OCI-LY1 (cell line): ENCODE results near the gene TPD52L1.

Source experiments
- H2AFZ ChIP-seq: fragments of 200-600 bp; sonication (generic), shearing (Covaris generic); 2 replicates; pipeline ENCODE4 v1.6.0; 2014; ENCODE audit warnings: antibody characterized with exemption, mild to moderate bottlenecking, low read length
- H3F3A ChIP-seq: fragments of 200-600 bp; sonication (generic), shearing (Covaris generic); 2 replicates; pipeline ENCODE4 v1.6.0; 2014; ENCODE audit warnings: mild to moderate bottlenecking, antibody characterized with exemption, low read length, moderate library complexity; ENCODE audit not compliant: insufficient read depth
- H3K27ac ChIP-seq: fragments of 200-600 bp; sonication (generic); 2 replicates; pipeline ENCODE4 v1.5.1; 2014; ENCODE audit warnings: low read length, mixed run types, mild to moderate bottlenecking, low read depth; ENCODE audit not compliant: poor library complexity, severe bottlenecking
- H3K27me3 ChIP-seq: fragments of 200-600 bp; sonication (generic); 2 replicates; pipeline ENCODE4 v1.6.0; 2014; ENCODE audit warnings: antibody characterized with exemption, mild to moderate bottlenecking, low read length, moderate library complexity; ENCODE audit not compliant: insufficient read depth
- H3K36me3 ChIP-seq: fragments of 200-600 bp; sonication (generic); 2 replicates; pipeline ENCODE4 v1.6.1; 2014; ENCODE audit warnings: mild to moderate bottlenecking, antibody characterized with exemption, low read length, moderate library complexity, mixed read lengths; ENCODE audit not compliant: insufficient read depth
- H3K4me1 ChIP-seq: fragments of 200-600 bp; sonication (generic); 2 replicates; pipeline ENCODE4 v1.5.1; 2014; ENCODE audit warnings: mild to moderate bottlenecking, low read length, moderate library complexity; ENCODE audit not compliant: insufficient read depth, severe bottlenecking
- H3K4me2 ChIP-seq: fragments of 200-600 bp; sonication (generic), shearing (Covaris generic); 2 replicates; pipeline ENCODE4 v1.6.1; 2014; ENCODE audit warnings: low read length
- H3K4me3 ChIP-seq: fragments of 200-600 bp; sonication (generic); 2 replicates; pipeline ENCODE4 v1.5.1; 2014; ENCODE audit warnings: low read length, low read depth, mild to moderate bottlenecking, mixed read lengths; ENCODE audit not compliant: poor library complexity, severe bottlenecking
- H3K79me2 ChIP-seq: fragments of 200-600 bp; shearing (Covaris generic); 2 replicates; pipeline ENCODE4 v1.6.1; 2016; ENCODE audit warnings: mixed run types, low read length, mixed read lengths; ENCODE audit not compliant: insufficient read depth
- H3K9ac ChIP-seq: fragments of 200-600 bp; sonication (generic), shearing (Covaris generic); 2 replicates; pipeline ENCODE4 v1.6.1; 2014; ENCODE audit warnings: mild to moderate bottlenecking, low read length, mixed read lengths
- H3K9me2 ChIP-seq: fragments of 200-600 bp; sonication (generic), shearing (Covaris generic); 2 replicates; pipeline ENCODE4 v1.6.1; 2014; ENCODE audit warnings: low read depth, mild to moderate bottlenecking, low read length, mixed read lengths
- H3K9me3 ChIP-seq: fragments of 200-600 bp; shearing (Covaris generic); 2 replicates; pipeline ENCODE4 v1.6.1; 2014; ENCODE audit warnings: low read length, mixed read lengths
- H4K20me1 ChIP-seq: fragments of 200-600 bp; sonication (generic), shearing (Covaris generic); 2 replicates; pipeline ENCODE4 v1.6.0; 2016; ENCODE audit warnings: mild to moderate bottlenecking, low read length; ENCODE audit not compliant: insufficient read depth
- EZH2 ChIP-seq: fragments of 200-600 bp; sonication (generic), shearing (Covaris generic); IDR thresholded peaks from 2 replicates; pipeline ENCODE4 v1.8.0; 2017; ENCODE audit warnings: borderline replicate concordance, mixed run types, mild to moderate bottlenecking, antibody characterized with exemption, low read length, moderate library complexity, mixed read lengths
- TF ChIP-seq, protein P1 (sequence below): fragments of 200-600 bp; sonication (generic), shearing (Covaris generic); IDR thresholded peaks from 2 replicates; pipeline ENCODE4 v1.5.1; 2017; ENCODE audit warnings: mild to moderate bottlenecking, antibody characterized with exemption, low read length, moderate library complexity, mixed read lengths

TPD52L1 gene

DNA sequence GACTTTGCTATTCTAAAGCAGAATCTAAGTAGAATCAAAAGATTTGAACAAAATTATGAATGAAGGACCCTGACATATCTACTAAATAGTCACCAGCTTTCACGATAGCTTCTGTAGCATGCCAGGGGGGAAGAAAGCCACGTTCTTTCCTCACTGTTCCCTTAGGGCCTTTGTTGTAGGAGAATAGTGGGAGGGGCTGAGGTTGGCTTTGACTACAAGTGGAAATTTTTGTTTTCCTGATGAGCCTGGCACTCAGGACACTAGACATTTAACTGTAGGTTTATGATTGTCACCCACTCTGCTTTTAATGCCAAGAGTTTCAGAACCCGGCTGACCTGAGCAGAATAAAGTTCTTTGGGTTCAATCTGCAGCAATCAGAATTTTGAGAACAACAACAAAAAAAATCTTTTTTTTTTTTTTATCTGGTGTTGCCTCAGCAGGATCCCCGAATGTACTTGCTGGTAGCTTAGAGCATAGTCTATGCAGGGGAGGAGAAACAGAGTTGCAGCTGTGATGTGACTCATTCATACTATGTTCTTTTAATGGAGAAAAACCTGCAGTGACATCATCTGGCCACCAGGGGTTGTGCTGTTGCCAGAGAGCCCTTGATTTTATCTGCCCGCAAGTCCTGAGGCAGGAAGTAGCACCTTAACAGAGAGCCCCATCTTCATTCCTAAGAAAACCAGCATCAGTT is 38.5 kb downstream of the TPD52L1 start:
- Histone ChIP-seq H3K9ac (no peak overlapping the region), H3K9me3 (no peaks in the 10 kb centered on the region), H2AFZ (no peak overlapping the region), H3K79me2 (no peaks in the 10 kb centered on the region), H4K20me1 (no peaks in the 10 kb centered on the region), H3K36me3 (no peaks in the 10 kb centered on the region), H3K9me2 (no peaks in the 10 kb centered on the region), H3K4me2 (no peak overlapping the region), H3F3A (no peaks in the 10 kb centered on the region), H3K4me1 (no peaks in the 10 kb centered on the region), H3K27me3 (0 out of 2 replicates have a peak, but pooled peaks cover 5% of the 10 kb centered on the region), H3K4me3 (no peak overlapping the region), H3K27ac (no peak overlapping the region)
- TF ChIP-seq EZH2, result no peak
- TF ChIP-seq, protein P1, sequence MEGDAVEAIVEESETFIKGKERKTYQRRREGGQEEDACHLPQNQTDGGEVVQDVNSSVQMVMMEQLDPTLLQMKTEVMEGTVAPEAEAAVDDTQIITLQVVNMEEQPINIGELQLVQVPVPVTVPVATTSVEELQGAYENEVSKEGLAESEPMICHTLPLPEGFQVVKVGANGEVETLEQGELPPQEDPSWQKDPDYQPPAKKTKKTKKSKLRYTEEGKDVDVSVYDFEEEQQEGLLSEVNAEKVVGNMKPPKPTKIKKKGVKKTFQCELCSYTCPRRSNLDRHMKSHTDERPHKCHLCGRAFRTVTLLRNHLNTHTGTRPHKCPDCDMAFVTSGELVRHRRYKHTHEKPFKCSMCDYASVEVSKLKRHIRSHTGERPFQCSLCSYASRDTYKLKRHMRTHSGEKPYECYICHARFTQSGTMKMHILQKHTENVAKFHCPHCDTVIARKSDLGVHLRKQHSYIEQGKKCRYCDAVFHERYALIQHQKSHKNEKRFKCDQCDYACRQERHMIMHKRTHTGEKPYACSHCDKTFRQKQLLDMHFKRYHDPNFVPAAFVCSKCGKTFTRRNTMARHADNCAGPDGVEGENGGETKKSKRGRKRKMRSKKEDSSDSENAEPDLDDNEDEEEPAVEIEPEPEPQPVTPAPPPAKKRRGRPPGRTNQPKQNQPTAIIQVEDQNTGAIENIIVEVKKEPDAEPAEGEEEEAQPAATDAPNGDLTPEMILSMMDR, result peak; percentile 70

DNA sequence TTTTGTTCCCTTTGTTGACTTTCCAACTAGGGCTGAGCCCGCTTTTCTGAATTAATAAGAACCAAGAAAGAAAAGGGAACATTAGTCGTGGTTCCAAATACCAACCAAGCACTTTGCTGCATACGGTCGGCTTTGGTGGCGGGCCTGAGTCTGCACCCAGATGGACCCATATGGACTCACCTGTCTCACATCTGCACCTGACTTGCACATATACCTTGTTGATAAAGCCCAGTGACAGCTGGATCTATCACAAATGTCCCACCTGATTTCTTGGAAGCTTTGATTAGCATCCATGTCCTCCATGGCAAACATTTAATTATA is 39.0 kb downstream of the TPD52L1 start:
- Histone ChIP-seq H3K27ac (no peak overlapping the region), H3K36me3 (no peaks in the 10 kb centered on the region), H3K9ac (no peak overlapping the region), H4K20me1 (no peaks in the 10 kb centered on the region), H3K9me2 (no peaks in the 10 kb centered on the region), H3K9me3 (no peaks in the 10 kb centered on the region), H3K27me3 (0 out of 2 replicates have a peak, but pooled peaks cover 5% of the 10 kb centered on the region), H3K4me3 (no peak overlapping the region), H2AFZ (no peak overlapping the region), H3K4me2 (no peak overlapping the region), H3K79me2 (no peaks in the 10 kb centered on the region), H3F3A (no peaks in the 10 kb centered on the region), H3K4me1 (no peaks in the 10 kb centered on the region)
- TF ChIP-seq, protein P1, result no peak; the same call in none of the 2 replicates
- TF ChIP-seq EZH2, result no peak

- H3K27ac ChIP-seq, result no peak overlapping the region
- H3K9me3 ChIP-seq, result no peaks in the 10 kb centered on the region
- no peaks in the 10 kb centered on the region for H3K4me1 ChIP-seq
- H4K20me1 ChIP-seq, result no peaks in the 10 kb centered on the region
- H2AFZ ChIP-seq, result no peak overlapping the region
- no peaks in the 10 kb centered on the region for H3K36me3 ChIP-seq
- no peaks in the 10 kb centered on the region for H3K9me2 ChIP-seq
- H3K4me3 ChIP-seq, result no peak overlapping the region
- H3K27me3 ChIP-seq, result 0 out of 2 replicates have a peak, but pooled peaks cover 5% of the 10 kb centered on the region
- H3K4me2 ChIP-seq, result no peak overlapping the region
- no peaks in the 10 kb centered on the region for H3F3A ChIP-seq
- no peaks in the 10 kb centered on the region for H3K79me2 ChIP-seq
- H3K9ac ChIP-seq, result no peak overlapping the region
- TF ChIP-seq, protein P1, result no peak
- no peak for TF ChIP-seq EZH2
These were observed 39.6 kb downstream of the TPD52L1 start for GRCh38 chr6:125193208-125193607.
